GM10266 (cell line): ENCODE measurements around the gene AVP.

Experiments
- DNase-seq: peaks from one replicate; pipeline ENCODE4 v3.0.0; 2012; ENCODE audit errors: extremely low spot score
- CTCF ChIP-seq: IDR thresholded peaks from 2 replicates; pipeline ENCODE4 v1.5.1; 2012; ENCODE audit warnings: mild to moderate bottlenecking, low read depth; ENCODE audit not compliant: control insufficient read depth, insufficient read depth; ENCODE audit errors: missing control alignments

AVP gene

GRCh38 chr20:3040086-3040485, 44.4 kb downstream of the AVP start:
- no peak for TF ChIP-seq CTCF
- no peak for DNase-seq

GRCh38 chr20:3039426-3039825, 45.1 kb downstream of the AVP start:
- TF ChIP-seq CTCF = no peak
- DNase-seq = no peak

GRCh38 chr20:3038454-3038853, 46.1 kb downstream of the AVP start:
- TF ChIP-seq CTCF = no peak
- DNase-seq = no peak

GRCh38 chr20:3037654-3038053, 46.9 kb downstream of the AVP start:
- no peak for TF ChIP-seq CTCF
- DNase-seq = no peak

GRCh38 chr20:3032624-3033023, 51.9 kb downstream of the AVP start:
- no peak for TF ChIP-seq CTCF
- DNase-seq = no peak
